Lung (tissue), 12 donors: Measurements from ENCODE around the gene C11orf21. TPM values are rescaled to one million over a fixed set of nuclear protein-coding genes. Genes with fewer than 3 reads are reported as not detected.
A peak's percentile ranks its signal among the peaks of the same experiment; 100 is the strongest.

Experiments
- ATAC-seq: fragments of 200-7000 bp; cut with Tn5 transposase; one replicate; pipeline ENCODE4 v1.9.1; 2020; ENCODE audit warnings: moderate number of reproducible peaks; ENCODE audit not compliant: insufficient read depth, low FRiP score
- DNase-seq, 3 donors: peaks; one replicate each; pipeline ENCODE4 v3.0.0-alpha.2; 2013 to 2017
- H3K27ac ChIP-seq, 2 donors: one replicate each; pipeline ENCODE4 v1.5.1; 2013; ENCODE audit warnings: mild to moderate bottlenecking in 2 of 2, moderate library complexity in 2 of 2, control low read depth in 1 of 2, inconsistent platforms in 1 of 2, low read depth in 1 of 2, low read length in 1 of 2
- H3K27me3 ChIP-seq, 3 donors: one replicate each; pipeline ENCODE4 v1.5.1; 2013; ENCODE audit warnings: low read length in 2 of 3; ENCODE audit not compliant: control insufficient read depth in 3 of 3, insufficient read depth in 3 of 3
- H3K36me3 ChIP-seq, 4 donors: one replicate each; pipeline ENCODE4 v1.5.1; 2013; ENCODE audit warnings: low read length in 4 of 4, mild to moderate bottlenecking in 1 of 4, moderate library complexity in 1 of 4; ENCODE audit not compliant: control insufficient read depth in 4 of 4, insufficient read depth in 4 of 4
- H3K4me1 ChIP-seq, 5 donors: one replicate each; pipeline ENCODE4 v1.5.1; 2013; ENCODE audit warnings: low read length in 5 of 5, mild to moderate bottlenecking in 2 of 5, moderate library complexity in 1 of 5; ENCODE audit not compliant: control insufficient read depth in 5 of 5, insufficient read depth in 5 of 5
- H3K4me3 ChIP-seq: one replicate; pipeline ENCODE4 v1.5.1; 2013; ENCODE audit warnings: mild to moderate bottlenecking, control low read depth, moderate library complexity
- H3K9ac ChIP-seq, 2 donors: one replicate each; pipeline ENCODE4 v1.5.1; 2013; ENCODE audit warnings: low read length in 2 of 2, control low read depth in 1 of 2; ENCODE audit not compliant: insufficient read depth in 1 of 2
- H3K9me3 ChIP-seq, 4 donors: one replicate each; pipeline ENCODE4 v1.5.1; 2013; ENCODE audit warnings: low read length in 3 of 4, mild to moderate bottlenecking in 1 of 4, moderate library complexity in 1 of 4; ENCODE audit not compliant: control insufficient read depth in 4 of 4, insufficient read depth in 3 of 4
- WGBS, 2 donors: extraction: QIAGEN DNeasy Blood & Tissue Kit; methylation state at CpG; one replicate each; pipeline ENCODE4 v1.1.7; 2013; 5-methylcytosine and 5-hydroxymethylcytosine counted together
- polyA plus RNA-seq, 2 donors: library from polyadenylated mRNA; stranded (reverse); fragments of 200-250 nt; gene quantifications; one replicate each; pipeline ENCODE4 v1.2.1, GENCODE V29; 2013
- total RNA-seq, 2 donors: library from RNA; depleted of rRNA in 1 of 2; stranded (reverse); fragments of >200 nt in 1 of 2; gene quantifications; one replicate each; pipeline ENCODE4 v1.2.1, GENCODE V29; 2014 to 2021
- TF ChIP-seq, protein P1 (sequence below): IDR thresholded peaks from 2 replicates; pipeline ENCODE4 v1.5.1; 2012; ENCODE audit warnings: mild to moderate bottlenecking; ENCODE audit errors: control extremely low read depth, extremely low read depth
- donor health status: control.
- donor health status: control.
- donor health status: Bipolar disorder and iron deficiency.
- donor health status: healthy.
- donor health status: DM: yes; HTN: yes; CAD: no.

Gene C11orf21
- total and polyA plus RNA-seq, 4 donors: 3.4 to 6.0 (median 4.8) TPM

- Histone ChIP-seq H3K27me3 (no peaks in the 10 kb centered on the region), H3K4me3 (no peak overlapping the region), H3K36me3 (no peaks in the 10 kb centered on the region), H3K27ac (peak overlapping the region in 1 of 2 donors; percentile 54), H3K9me3 (peaks cover 0 to 2% (median 0%) of the 10 kb centered on the region in 4 donors), H3K9ac (no peak overlapping the region), H3K4me1 (peaks cover 8 to 49% (median 24%) of the 10 kb centered on the region in 5 donors)
- 76 to 86% methylated on average over 21 of the region's 21 CpGs for WGBS, 2 donors
- TF ChIP-seq, protein P1, sequence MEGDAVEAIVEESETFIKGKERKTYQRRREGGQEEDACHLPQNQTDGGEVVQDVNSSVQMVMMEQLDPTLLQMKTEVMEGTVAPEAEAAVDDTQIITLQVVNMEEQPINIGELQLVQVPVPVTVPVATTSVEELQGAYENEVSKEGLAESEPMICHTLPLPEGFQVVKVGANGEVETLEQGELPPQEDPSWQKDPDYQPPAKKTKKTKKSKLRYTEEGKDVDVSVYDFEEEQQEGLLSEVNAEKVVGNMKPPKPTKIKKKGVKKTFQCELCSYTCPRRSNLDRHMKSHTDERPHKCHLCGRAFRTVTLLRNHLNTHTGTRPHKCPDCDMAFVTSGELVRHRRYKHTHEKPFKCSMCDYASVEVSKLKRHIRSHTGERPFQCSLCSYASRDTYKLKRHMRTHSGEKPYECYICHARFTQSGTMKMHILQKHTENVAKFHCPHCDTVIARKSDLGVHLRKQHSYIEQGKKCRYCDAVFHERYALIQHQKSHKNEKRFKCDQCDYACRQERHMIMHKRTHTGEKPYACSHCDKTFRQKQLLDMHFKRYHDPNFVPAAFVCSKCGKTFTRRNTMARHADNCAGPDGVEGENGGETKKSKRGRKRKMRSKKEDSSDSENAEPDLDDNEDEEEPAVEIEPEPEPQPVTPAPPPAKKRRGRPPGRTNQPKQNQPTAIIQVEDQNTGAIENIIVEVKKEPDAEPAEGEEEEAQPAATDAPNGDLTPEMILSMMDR: no peak
- DNase-seq: no peak
- no peak for ATAC-seq
Observed at GRCh38 chr11:2311353-2312133, 9.8 kb upstream of the C11orf21 start.

- DNase-seq: no peak
- no peak overlapping the region for H3K9ac ChIP-seq
- no peak for ATAC-seq
- TF ChIP-seq, protein P1: no peak
- no peaks in the 10 kb centered on the region for H3K27me3 ChIP-seq
- peaks cover 0 to 1% (median 0%) of the 10 kb centered on the region in 4 donors for H3K9me3 ChIP-seq
- H3K27ac ChIP-seq: no peak overlapping the region
- H3K36me3 ChIP-seq: no peaks in the 10 kb centered on the region
- H3K4me3 ChIP-seq: no peak overlapping the region
- peaks cover 11 to 49% (median 26%) of the 10 kb centered on the region in 5 donors for H3K4me1 ChIP-seq
- 81 to 96% methylated on average over 16 of the region's 16 CpGs for WGBS, 2 donors
Observed at GRCh38 chr11:2310786-2311352, 9.2 kb upstream of the C11orf21 start.

DNA sequence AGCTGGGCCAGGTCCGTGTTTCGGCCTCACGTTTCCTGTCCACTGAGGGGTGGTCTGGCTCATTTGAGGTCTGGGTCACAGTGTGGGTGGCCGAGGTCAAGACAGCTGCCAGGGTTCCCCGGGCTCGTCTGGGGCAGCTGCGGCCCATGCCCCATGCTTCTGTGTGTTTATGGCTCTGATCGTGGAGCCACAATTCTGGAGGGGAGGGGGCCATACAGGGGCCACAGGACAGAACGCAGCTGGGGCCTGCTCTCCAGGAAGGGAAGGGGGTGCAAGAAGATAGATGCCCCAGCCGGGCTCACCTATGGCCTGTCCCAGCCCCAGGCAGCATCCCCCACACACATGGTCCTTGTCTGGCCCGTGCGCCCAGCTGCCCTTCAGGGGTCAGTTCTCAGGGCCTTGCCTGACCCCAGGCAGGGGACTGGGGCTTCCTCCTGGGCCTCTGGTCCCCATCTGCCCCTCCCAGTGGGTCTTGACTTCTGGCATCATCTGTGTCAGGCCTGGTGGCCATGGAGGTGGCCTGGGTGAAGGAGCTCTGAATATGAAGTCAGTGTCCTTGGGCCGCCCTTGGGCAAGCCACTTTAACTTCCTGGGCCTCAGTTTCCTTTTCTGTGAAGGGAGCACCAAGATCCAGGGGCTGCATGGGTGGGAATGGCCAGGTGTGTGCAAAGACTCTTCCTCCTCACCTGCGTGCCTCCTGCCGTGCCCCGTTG lies 8.5 kb upstream of the C11orf21 start:
- H3K27ac ChIP-seq: no peak overlapping the region
- no peak overlapping the region for H3K9ac ChIP-seq
- WGBS, 2 donors: 88 to 89% methylated on average over 16 of the region's 16 CpGs
- H3K27me3 ChIP-seq: no peaks in the 10 kb centered on the region
- DNase-seq (no peak), ATAC-seq (no peak)
- no peaks in the 10 kb centered on the region for H3K36me3 ChIP-seq
- H3K4me3 ChIP-seq: no peak overlapping the region
- no peaks in the 10 kb centered on the region for H3K9me3 ChIP-seq
- TF ChIP-seq, protein P1: no peak
- H3K4me1 ChIP-seq: peaks cover 17 to 49% (median 28%) of the 10 kb centered on the region in 5 donors
